DMS79 treated with DMSO at 0.1 percent for 48 hours (cell line): ENCODE measurements around the gene STYX.

Source experiments
- DNase-seq: peaks from one replicate; lab custom pipeline; 2025; lab: John Stamatoyannopoulos, UW

Gene STYX

DNA sequence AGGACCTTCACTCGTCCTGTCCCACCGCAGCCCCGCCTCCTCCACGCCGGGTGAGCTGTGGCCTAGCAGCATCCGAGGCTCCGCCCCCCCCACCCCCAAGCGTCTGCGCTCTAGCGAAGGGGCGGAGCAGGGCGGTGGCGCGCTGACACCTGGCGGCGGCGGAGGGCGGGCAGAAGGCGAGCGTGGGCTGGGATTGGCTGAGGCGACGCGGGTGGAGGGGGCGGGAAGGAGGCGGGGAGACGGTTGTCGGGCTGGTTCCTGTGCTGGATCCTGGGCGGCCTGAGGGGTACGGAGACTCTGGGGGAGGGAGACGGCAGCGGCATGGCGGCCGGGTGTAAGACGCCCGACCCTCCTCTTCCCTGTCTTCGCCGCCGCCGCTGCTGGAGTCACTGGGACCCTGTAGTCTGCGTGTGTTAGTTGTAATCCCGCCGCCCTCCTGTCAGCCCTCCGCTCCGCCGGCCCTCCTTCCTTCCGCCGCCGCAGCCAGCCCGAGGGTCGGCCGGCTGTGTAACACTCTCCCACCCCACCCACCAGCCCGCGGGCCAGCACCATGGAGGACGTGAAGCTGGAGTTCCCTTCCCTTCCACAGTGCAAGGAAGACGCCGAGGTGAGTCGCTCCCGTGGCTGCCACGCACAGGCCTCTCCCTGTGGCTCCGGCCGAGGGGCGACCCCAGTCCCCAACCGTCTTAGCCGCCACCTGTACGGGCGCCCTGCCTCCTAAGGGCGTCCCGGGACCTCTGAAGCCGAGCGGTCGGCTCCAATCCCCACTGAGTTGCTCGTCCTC lies at the start of gene STYX:
TSS of gene STYX (plus strand) at position 242 of the 784 bp plus-strand sequence. CDS start at position 551, 309 bp downstream.
- peak; percentile 99 for DNase-seq

DNA sequence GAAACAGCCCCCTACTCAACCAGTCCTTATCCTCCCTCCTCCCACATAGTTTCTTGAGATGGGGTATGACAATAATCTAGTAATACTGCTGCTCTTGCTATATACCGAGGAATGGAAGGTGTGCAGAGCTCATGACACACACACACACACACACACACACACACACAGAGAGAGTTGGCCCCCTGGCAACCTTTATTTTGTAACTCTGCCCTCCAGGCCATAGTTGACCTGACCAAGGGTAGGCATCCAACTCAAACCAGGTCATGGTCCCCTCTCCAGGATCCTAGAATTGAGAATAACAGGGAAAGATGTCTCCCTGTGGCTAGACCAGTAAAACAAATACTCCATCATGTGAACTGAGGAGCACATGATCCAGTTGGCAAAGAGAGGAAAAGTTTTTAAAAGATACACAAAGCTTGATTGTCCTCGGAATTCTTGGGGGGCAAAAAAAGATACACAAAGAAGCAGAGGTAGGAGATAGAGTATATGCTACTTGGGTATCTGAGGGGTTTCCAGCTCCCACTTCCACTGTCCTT lies 45.9 kb upstream of the STYX start:
- DNase-seq = no peak

DNA sequence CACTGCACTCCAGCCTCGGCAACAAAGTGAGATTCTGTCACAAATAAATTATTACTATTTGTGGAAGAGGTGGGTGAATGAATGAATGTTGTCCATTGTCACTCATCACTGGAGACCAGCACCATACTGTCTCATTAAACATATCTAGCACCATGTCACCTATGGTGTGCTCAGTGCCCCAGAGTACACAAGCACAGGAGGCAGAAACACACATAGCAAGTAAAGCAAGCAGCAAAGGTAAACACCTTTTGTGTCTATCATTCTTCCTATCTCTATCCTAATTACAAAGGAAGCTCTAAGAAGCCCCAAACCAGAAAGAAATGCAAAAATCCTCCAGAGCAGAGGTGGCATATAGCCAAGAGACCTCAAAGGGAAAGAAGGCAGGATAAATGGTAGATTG lies 43.8 kb upstream of the STYX start:
- DNase-seq = no peak

DNA sequence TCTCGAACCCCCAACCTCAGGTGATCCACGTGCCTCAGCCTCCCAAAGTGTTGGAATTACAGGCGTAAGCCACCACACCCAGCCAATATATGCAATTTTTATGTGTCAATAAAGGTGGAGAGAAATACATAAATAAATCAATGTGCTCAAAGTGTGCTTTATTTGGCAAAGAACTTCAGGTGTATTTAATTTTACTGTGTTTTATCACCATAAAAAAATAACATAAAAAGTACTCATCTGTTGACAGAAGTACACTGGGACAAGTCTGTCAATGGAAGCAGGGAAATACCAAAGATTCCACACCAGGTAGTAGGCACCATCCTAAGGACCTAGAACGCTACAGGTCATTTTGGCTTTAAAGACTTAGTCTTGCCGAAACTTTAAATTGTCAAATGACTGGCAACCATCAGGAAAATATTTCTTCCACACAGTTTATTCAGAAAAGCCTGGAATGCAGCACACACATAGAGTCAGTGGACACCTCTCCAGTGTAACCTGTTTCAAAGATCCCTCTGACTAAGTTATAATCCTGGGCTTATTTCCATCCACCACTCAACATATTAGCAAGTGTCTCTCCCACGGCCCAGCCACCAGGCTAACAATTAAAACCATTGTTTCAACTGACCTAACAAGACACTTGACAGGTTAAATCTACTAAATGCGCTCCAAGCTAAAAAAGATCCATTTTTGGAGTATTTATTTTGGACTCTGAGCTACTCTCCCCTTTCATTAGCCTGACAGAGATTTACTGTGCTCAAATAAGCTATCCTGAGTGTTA lies 38.8 kb upstream of the STYX start:
- DNase-seq = no peak

- no peak for DNase-seq
Measured at GRCh38 chr14:52692248-52692962, 37.6 kb upstream of the STYX start.

DNA sequence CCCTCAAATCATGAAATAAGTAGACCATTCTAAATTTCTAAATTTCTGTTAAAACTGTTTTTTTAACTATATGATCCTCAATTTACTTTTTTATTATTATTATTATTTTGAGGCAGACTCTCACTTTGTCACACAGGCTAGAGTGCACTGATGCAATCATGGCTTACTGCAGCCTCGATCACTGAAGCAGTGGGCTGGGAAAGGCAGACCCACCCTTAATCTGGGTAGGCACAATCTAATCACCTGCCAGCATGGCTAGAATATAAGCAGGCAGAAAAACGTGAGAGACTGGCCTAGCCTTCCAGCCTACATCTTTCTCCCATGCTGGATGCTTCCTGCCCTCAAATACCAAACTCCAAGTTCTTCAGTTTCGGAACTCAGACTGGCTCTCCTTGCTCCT lies 36.9 kb upstream of the STYX start:
- no peak for DNase-seq

DNA sequence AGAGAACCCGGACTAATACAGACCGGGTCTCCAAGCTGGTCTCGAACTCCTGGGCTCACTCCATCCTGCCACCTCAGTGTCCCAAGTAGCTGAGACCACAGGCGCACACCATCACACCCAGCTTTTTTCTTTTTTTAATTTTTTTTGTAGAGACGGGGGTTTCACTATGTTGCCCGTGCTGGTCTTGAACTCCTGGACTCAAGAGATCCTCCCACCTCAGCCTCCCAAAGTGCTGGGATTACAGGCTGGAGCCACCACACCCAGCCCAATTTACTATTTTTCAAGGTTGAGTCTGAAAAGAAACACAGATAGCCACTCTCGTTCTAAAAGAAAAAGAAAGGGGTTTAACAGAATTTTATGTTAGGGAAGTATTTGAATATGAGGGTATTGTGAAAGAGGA lies 36.4 kb upstream of the STYX start:
- DNase-seq = no peak

- peak; percentile 82 for DNase-seq
Measured at GRCh38 chr14:52694761-52695480, 35.0 kb upstream of the STYX start.

DNA sequence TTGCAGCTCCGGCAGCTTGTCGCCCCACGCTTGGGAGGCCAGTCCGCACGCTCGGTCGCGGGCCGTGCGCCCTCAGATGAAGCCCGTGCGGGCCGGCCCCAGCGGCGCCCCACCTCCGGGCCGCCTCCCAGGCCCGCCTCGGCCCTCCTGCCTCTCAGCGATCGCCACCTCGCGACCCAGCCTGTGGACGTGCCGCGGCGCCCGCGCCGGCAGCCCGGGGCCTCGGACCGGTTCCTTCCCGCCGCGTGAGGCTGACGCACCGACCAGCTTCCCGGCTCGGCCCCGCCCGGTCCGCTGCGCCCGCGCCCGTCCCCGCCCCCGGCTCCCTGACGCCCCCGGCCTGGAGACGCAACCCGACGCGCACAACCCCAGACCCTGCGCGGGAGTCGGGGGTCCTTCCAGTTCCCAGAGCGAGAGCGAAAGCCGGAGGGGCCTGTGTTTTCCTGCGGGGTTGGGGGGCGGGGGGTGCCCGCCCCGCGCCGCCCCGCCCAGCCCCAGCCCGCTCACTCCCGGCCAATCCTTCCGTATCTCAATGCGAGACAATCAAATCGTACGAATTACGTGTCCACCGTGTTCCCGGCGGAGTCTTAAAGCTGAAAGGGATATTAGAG lies 34.4 kb upstream of the STYX start, which contains the start of gene ERO1A:
TSS of gene ERO1A (minus strand) at position 78 of the 611 bp plus-strand sequence. CDS start at position 1, 77 bp downstream.
- peak; percentile 85 for DNase-seq

- no peak for DNase-seq
Measured at GRCh38 chr14:52700701-52701172, 29.2 kb upstream of the STYX start.

DNA sequence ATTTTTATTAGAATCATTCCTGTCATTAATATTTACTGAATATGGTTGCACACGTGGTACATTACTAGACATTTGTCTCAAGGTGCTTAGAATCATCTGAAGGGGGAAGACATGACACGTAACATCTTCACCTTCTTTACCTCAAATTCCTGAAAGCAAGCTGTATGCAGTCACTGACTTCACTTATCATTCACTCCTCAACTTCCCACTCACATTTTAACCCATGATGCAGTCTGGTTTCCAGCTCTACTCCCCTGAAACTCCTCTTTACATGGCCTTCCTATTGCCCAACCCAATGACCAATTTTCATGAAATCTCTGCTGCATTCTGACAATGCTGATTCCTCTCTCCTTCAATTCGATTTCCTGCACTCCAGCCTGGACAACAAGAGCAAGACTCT lies 28.7 kb upstream of the STYX start:
- DNase-seq = no peak

DNA sequence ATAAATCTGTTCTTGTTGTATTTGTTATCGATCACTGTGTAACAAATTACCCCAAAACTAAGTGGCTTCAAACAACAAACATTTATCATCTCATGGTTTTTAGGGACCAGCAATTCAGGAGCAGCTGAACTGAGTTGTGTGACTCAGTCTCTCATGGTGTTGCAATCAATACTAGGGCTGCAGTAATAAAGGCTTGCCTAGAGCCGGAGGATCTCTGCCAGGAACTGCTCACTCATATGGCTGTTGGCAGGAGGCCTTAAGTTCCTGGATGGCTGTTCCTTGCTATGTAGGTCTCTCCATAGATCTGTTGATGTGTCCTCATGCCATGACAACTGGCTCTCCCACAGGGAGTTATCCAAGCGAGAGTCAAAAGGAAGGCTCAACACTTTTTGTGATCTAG lies 26.7 kb upstream of the STYX start:
- no peak for DNase-seq

DNA sequence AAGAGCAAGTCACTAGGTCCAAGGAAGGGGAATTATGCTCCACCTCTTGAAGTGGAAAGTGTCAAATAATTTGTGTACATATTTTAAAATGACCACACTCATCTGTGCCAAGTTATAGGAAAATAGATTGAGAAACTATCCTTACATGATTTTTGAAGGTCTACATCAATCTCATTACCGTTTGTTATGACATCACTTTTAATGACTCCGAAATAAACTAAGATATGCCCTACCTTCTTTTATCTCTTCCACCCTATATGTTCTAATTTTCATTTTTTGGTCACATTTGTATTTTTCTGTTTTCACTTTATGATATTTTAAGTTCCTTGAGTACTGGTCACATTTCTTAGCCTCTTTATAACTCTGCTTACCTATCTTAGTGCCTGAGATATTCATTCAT lies 26.3 kb upstream of the STYX start:
- no peak for DNase-seq

DNA sequence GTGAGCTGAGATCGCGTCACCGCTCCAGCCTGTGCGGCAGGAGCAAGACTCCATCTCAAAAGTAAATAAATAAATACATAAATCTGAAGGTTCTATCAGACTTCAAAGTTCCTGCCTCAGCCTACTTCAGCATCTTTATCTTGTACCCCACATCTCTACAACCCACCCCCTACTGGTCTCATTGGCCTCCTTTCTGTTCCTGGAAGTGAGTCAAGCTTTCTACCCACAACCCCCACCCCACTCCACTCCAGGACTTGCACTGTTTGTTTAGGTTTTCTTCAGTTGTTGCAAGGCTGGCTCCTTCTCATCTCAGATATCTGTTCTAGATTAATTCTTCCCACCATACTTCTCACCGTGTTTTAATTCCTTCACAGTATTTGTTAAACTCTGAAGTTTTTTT lies 23.7 kb upstream of the STYX start:
- DNase-seq = peak; percentile 84

GRCh38 chr14:52706724-52707706 lies 23.0 kb upstream of the STYX start, which contains the start of gene PSMC6:
PSMC6 (plus strand) TSS chr14:52707200; CDS start chr14:52707220, 20 bp downstream.
- DNase-seq = peak; percentile 98

DNA sequence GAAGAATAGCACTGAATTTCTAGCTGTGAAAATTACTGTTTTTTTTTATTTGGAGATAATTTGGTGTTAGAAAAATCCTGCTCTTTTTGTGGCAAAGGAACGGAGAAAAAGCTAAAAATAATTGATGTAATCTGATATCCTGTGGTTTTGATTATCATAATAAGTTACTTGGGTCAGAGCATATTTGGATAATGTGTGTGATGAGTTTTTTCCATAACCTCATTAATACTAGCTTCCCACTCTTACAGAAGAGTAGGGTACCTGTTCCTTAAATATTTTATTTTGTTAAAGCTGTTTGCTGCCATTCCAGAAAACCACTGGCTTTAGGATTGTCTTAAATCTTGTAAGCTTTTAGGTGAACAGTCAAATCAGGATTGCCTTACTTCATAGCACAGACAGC lies 18.3 kb upstream of the STYX start:
- no peak for DNase-seq

DNA sequence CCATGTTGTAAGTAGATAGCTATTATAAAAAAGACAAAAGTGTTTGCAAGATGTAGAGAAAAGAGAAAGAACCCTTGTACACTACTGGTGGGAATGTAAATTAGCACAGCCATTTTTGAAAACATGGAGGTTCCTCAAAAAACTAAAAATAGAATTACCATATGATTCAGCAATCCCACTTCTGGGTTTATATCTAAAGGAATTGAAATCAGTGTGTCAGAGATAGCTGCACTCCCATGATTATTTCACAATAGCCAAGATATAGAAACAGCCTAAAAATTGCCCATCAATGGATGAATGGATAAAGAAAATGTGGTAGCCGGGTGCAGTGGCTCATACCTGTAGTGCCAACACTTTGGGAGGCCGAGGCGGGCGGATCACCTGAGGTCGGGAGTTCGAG lies 13.8 kb upstream of the STYX start:
- no peak for DNase-seq

DNA sequence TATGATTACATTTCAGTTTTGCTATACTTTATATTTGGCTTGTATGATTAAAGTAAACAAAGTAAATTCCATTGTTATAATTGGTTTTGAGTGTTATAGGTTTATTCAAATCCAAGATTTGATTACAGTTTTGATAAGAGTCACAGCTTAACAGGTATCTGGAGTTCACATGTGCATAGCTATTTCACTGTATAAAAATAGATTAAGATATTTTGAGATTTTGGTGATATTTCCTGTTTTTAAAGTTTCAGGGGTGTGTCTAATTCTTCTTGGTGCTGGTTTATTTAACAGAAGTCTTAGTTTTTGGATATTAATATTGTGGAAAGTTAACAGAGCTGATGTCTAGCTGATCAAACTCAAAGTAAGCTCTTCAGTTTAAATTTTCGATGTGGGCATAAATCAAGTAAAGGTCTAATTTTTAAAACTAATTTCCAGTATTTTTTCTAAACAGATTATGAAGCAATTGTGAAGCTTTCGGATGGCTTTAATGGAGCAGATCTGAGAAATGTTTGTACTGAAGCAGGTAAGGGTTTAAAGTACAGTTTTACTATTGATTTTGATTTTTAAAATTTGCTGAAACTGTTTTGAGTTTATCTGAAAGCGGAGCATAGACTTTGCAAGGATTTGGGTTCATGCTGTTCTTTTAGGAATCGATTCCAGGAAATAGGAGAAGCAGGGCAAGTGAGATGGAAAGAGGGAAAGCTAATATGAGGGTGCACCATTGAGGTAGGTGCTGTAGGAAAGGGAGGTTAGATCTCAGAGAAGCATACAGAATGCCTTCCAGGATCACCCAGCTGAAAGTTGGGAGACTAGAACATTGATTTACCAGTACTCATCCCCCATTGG lies 6.2 kb upstream of the STYX start:
- no peak for DNase-seq

GRCh38 chr14:52724360-52724644 lies 5.7 kb upstream of the STYX start:
- no peak for DNase-seq
